AG09319 (cell line): Measurements from ENCODE around the gene POLR3H.

Experiments used
- DNase-seq: peaks from one replicate; pipeline ENCODE4 v3.0.0-alpha.2; 2010; ENCODE audit warnings: low read depth; ENCODE audit errors: extremely low read depth
- TF ChIP-seq, protein P1 (sequence below): IDR thresholded peaks from 2 replicates; pipeline ENCODE4 v1.5.1; 2011; ENCODE audit warnings: low read depth, mild to moderate bottlenecking, inconsistent platforms, low read length, moderate library complexity

The POLR3H gene

DNA sequence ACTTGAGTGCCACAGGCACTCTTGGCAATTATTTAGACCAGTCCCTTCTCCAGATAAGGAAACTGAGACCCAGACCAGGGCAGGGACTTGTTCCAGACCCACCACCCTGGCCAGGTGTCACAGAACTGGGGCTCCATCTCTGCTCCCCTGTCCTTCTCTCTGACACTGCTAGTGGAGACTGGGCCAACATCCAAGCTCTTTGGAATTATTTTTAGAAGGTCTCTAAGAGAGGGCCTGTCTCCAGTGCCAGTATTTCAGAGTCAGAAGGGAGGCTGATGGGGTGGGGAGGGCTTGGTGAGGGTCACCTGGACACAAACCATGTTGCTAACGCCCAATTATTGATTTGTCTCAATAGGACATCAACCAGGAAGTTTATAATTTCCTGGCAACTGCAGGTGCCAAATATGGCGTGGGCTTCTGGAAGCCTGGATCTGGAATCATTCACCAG lies 32.7 kb downstream of the POLR3H start:
- TF ChIP-seq, protein P1, sequence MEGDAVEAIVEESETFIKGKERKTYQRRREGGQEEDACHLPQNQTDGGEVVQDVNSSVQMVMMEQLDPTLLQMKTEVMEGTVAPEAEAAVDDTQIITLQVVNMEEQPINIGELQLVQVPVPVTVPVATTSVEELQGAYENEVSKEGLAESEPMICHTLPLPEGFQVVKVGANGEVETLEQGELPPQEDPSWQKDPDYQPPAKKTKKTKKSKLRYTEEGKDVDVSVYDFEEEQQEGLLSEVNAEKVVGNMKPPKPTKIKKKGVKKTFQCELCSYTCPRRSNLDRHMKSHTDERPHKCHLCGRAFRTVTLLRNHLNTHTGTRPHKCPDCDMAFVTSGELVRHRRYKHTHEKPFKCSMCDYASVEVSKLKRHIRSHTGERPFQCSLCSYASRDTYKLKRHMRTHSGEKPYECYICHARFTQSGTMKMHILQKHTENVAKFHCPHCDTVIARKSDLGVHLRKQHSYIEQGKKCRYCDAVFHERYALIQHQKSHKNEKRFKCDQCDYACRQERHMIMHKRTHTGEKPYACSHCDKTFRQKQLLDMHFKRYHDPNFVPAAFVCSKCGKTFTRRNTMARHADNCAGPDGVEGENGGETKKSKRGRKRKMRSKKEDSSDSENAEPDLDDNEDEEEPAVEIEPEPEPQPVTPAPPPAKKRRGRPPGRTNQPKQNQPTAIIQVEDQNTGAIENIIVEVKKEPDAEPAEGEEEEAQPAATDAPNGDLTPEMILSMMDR: no peak

DNA sequence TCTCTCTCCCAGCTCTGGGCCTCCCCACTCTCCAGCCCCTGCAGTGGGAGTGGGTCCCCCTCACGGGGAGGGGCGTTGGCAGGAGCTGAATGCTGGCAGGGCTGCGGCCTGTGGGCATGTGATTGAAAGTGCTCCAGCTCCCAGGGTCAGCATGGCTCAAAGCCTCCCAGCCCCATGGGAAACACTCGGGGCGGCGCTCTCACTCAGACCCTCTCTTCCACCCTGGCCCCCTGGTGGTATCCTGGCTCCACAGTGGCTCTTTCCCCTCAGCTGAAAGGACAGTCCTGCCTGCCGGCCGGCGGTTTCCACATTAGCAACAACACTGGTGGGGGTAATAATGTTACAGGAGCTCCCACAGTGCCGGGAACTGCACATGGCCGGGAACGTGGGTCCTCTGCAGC lies 35.5 kb downstream of the POLR3H start:
- TF ChIP-seq, protein P1: no peak; the same call in 1 of the 2 replicates

More for the DNA sequence above, 32.7 kb downstream of the POLR3H start:
- no peak for DNase-seq

DNA sequence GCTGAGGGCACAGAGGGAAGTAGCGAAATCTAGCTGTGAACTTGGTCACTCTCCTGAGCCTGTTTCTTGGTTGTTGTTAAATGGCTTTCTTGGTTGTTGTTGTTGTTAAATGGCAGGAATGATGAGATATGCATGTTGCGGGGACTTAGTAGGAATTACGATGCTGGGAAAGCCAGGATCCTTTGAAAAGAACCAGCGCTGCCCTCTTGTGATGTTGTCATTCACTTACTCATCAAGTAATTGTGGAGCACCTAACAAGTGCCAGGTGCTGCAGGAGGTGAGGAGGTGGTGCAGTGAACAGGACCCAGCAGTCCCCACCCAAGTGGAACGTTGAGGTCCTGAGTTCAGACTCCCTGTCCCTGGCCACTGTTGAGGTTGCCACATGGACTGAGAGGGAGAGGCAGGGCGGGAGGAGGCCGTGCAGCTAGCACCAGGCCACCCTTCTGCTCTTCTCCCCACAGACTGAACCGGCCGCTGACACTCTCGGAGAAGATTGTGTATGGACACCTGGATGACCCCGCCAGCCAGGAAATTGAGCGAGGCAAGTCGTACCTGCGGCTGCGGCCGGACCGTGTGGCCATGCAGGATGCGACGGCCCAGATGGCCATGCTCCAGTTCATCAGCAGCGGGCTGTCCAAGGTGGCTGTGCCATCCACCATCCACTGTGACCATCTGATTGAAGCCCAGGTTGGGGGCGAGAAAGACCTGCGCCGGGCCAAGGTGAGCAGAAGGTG lies 36.8 kb downstream of the POLR3H start:
- TF ChIP-seq, protein P1: no peak
- no peak for DNase-seq

More for the DNA sequence above, 35.5 kb downstream of the POLR3H start:
- DNase-seq: no peak

GRCh38 chr22:41505511-41506220 lies 38.6 kb downstream of the POLR3H start:
- TF ChIP-seq, protein P1: no peak
- DNase-seq: no peak

GRCh38 chr22:41504816-41505215 lies 39.5 kb downstream of the POLR3H start:
- DNase-seq: no peak
- TF ChIP-seq, protein P1: no peak

GRCh38 chr22:41504397-41504796 lies 39.9 kb downstream of the POLR3H start:
- TF ChIP-seq, protein P1: no peak
- no peak for DNase-seq

DNA sequence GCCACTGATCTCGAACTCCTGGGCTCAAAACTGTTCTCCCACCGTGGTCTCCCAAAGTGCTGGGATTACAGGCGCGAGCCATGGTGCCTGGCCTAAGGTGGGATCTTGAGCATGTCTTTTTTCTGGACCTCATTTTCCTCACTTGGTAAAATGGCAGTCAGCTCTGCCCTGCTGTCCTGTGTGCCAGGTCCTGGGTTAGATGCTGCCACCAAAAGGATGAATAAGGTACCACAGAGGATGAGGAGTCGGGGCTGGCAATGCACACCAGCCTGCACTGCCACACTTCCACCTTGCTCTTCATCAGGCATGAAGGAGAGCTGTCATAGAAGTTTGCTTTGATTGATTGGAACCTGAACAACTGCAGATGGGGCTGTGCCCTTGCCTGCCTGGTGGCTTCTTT lies 43.1 kb downstream of the POLR3H start:
- TF ChIP-seq, protein P1: peak; percentile 10
- no peak for DNase-seq
